ENCODE results near the gene UBE2N. TPM values are rescaled to one million over a fixed set of nuclear protein-coding genes. Genes with fewer than 3 reads are reported as not detected.
"Not testable (repeated sequence)": the region's sequence is repeated elsewhere in the genome, so short reads cannot be mapped to it uniquely, and the experiment has no call there.

The UBE2N gene
- total RNA-seq, 2 donors from 2014 or later, result 177 to 179 TPM

- Mint-ChIP-seq H3K9me3 (no peaks in the 10 kb centered on the region), H3K4me1 (peaks cover 35% of the 10 kb centered on the region), H3K27me3 (ENCODE audit: insufficient read depth) (no peaks in the 10 kb centered on the region), H3K4me3 (peak overlapping the region; percentile 99), H3K27ac (peak overlapping the region; percentile 94), H3K36me3 (ENCODE audit: low read depth) (peaks cover 55% of the 10 kb centered on the region)
- peak overlapping the region; percentile 96 for H3K4me3 ChIP-seq (ENCODE audit: low read length)
- no peak for TF ChIP-seq CTCF (conservative IDR thresholded peaks at IDR 0.05)
- WGBS, 2 experiments (ENCODE audit: insufficient coverage in 1 of 2, insufficient read length in 1 of 2), result 6 to 9% methylated on average over 7 of the region's 8 CpGs
- no peaks in the 10 kb centered on the region for H3K4me1 ChIP-seq (ENCODE audit: control insufficient read depth, insufficient read depth, low read length)
- peak overlapping the region; percentile 99 for H3K9ac ChIP-seq (ENCODE audit: extremely low read depth, low read length, poor library complexity, severe bottlenecking)
- peak overlapping the region; percentile 78 for H3K27ac ChIP-seq (ENCODE audit: low read depth, low read length)
- H3K9me3 ChIP-seq (ENCODE audit: control insufficient read depth, low read length), result no peaks in the 10 kb centered on the region
- H3K36me3 ChIP-seq (ENCODE audit: control insufficient read depth, insufficient read depth, low read length), result peaks cover 56% of the 10 kb centered on the region
- no peaks in the 10 kb centered on the region for H3K27me3 ChIP-seq (ENCODE audit: control insufficient read depth, insufficient read depth, low read length, poor library complexity, severe bottlenecking)
- no peak for DNase-seq
Observed at GRCh38 chr12:93379326-93379980, 62.3 kb downstream of the UBE2N start.

GRCh38 chr12:93378998-93379325 lies 62.8 kb downstream of the UBE2N start:
- WGBS, 2 experiments (ENCODE audit: insufficient coverage in 1 of 2, insufficient read length in 1 of 2), result 0% methylated on average over 2 to 4 of the region's 4 CpGs
- Mint-ChIP-seq H3K27ac (peak overlapping the region; percentile 94), H3K4me1 (peaks cover 40% of the 10 kb centered on the region), H3K27me3 (ENCODE audit: insufficient read depth) (no peaks in the 10 kb centered on the region), H3K9me3 (no peaks in the 10 kb centered on the region), H3K4me3 (peak overlapping the region; percentile 99), H3K36me3 (ENCODE audit: low read depth) (peaks cover 51% of the 10 kb centered on the region)
- DNase-seq, result no peak
- Histone ChIP-seq H3K9me3 (ENCODE audit: control insufficient read depth, low read length) (no peaks in the 10 kb centered on the region), H3K4me1 (ENCODE audit: control insufficient read depth, insufficient read depth, low read length) (peaks cover 5% of the 10 kb centered on the region), H3K36me3 (ENCODE audit: control insufficient read depth, insufficient read depth, low read length) (peaks cover 54% of the 10 kb centered on the region), H3K27ac (ENCODE audit: low read depth, low read length) (peak overlapping the region; percentile 78), H3K4me3 (ENCODE audit: low read length) (peak overlapping the region; percentile 96), H3K27me3 (ENCODE audit: control insufficient read depth, insufficient read depth, low read length, poor library complexity, severe bottlenecking) (no peaks in the 10 kb centered on the region), H3K9ac (ENCODE audit: extremely low read depth, low read length, poor library complexity, severe bottlenecking) (peak overlapping the region; percentile 99)
- TF ChIP-seq CTCF (conservative IDR thresholded peaks at IDR 0.05), result no peak

- DNase-seq, result peak; percentile 83
- H3K4me3 Mint-ChIP-seq, result peak overlapping the region; percentile 99
- H3K27ac ChIP-seq (ENCODE audit: low read depth, low read length), result peak overlapping the region; percentile 78
- peaks cover 46% of the 10 kb centered on the region for H3K36me3 Mint-ChIP-seq (ENCODE audit: low read depth)
- H3K36me3 ChIP-seq (ENCODE audit: control insufficient read depth, insufficient read depth, low read length), result peaks cover 48% of the 10 kb centered on the region
- H3K9me3 ChIP-seq (ENCODE audit: control insufficient read depth, low read length); H3K27me3 ChIP-seq (ENCODE audit: control insufficient read depth, insufficient read depth, low read length, poor library complexity, severe bottlenecking); H3K27me3 Mint-ChIP-seq (ENCODE audit: insufficient read depth); H3K4me1 ChIP-seq (ENCODE audit: control insufficient read depth, insufficient read depth, low read length); H3K9me3 Mint-ChIP-seq: not testable (repeated sequence)
- WGBS, 2 experiments (ENCODE audit: insufficient coverage in 1 of 2, insufficient read length in 1 of 2), result 0% methylated on average over 17 to 41 of the region's 64 CpGs
- peaks cover 43% of the 10 kb centered on the region for H3K4me1 Mint-ChIP-seq
- H3K4me3 ChIP-seq (ENCODE audit: low read length), result peak overlapping the region; percentile 96
- H3K27ac Mint-ChIP-seq, result peak overlapping the region; percentile 94
- H3K9ac ChIP-seq (ENCODE audit: extremely low read depth, low read length, poor library complexity, severe bottlenecking), result peak overlapping the region; percentile 99
Observed at GRCh38 chr12:93378196-93378997, 63.4 kb downstream of the UBE2N start.

All from endodermal cell (in vitro differentiated cells).